HG02973 (cell line): ENCODE data around the gene BLVRA.
"Not testable (repeated sequence)": the region's sequence is repeated elsewhere in the genome, so short reads cannot be mapped to it uniquely, and the experiment has no call there.

Experiments used
- ATAC-seq: cut with Tn5 transposase; IDR thresholded peaks from one replicate; pipeline ENCODE4 v1.9.1; 2021; ENCODE audit warnings: moderate library complexity; ENCODE audit not compliant: unreplicated experiment

BLVRA gene

GRCh38 chr7:43799605-43800004, 41.1 kb downstream of the BLVRA start:
- no peak for ATAC-seq

- ATAC-seq, result no peak
These were observed 45.4 kb downstream of the BLVRA start for GRCh38 chr7:43803865-43804264.

GRCh38 chr7:43808410-43808809, 49.9 kb downstream of the BLVRA start:
- no peak for ATAC-seq

- not testable (repeated sequence) for ATAC-seq
These were observed 51.9 kb downstream of the BLVRA start for GRCh38 chr7:43810195-43810941.

GRCh38 chr7:43815373-43815772, 56.9 kb downstream of the BLVRA start:
- no peak for ATAC-seq

- not testable (repeated sequence) for ATAC-seq
These were observed 57.7 kb downstream of the BLVRA start for GRCh38 chr7:43816046-43816797.

- not testable (repeated sequence) for ATAC-seq
These were observed 64.9 kb downstream of the BLVRA start for GRCh38 chr7:43823425-43823824.

GRCh38 chr7:43823941-43824340, 65.5 kb downstream of the BLVRA start:
- no peak for ATAC-seq

- ATAC-seq, result not testable (repeated sequence)
These were observed 66.0 kb downstream of the BLVRA start for GRCh38 chr7:43824513-43824912.

GRCh38 chr7:43824963-43825362, 66.5 kb downstream of the BLVRA start:
- no peak for ATAC-seq

- ATAC-seq, result no peak
These were observed 66.9 kb downstream of the BLVRA start for GRCh38 chr7:43825391-43825808.

GRCh38 chr7:43830917-43831316, 72.4 kb downstream of the BLVRA start:
- not testable (repeated sequence) for ATAC-seq

GRCh38 chr7:43834463-43835251, 76.2 kb downstream of the BLVRA start:
- peak; percentile 48 for ATAC-seq

GRCh38 chr7:43838201-43838658, 79.8 kb downstream of the BLVRA start:
- ATAC-seq, result no peak

- no peak for ATAC-seq
These were observed 84.8 kb downstream of the BLVRA start for GRCh38 chr7:43843296-43843695.

GRCh38 chr7:43844257-43844656, 85.8 kb downstream of the BLVRA start:
- ATAC-seq, result no peak

- ATAC-seq, result no peak
These were observed 86.2 kb downstream of the BLVRA start for GRCh38 chr7:43844662-43845061.

- ATAC-seq, result no peak
These were observed 89.0 kb downstream of the BLVRA start for GRCh38 chr7:43847496-43847895.

GRCh38 chr7:43849047-43849446, 90.6 kb downstream of the BLVRA start:
- ATAC-seq, result no peak

GRCh38 chr7:43850348-43851116, 92.1 kb downstream of the BLVRA start:
- ATAC-seq, result no peak

GRCh38 chr7:43851805-43852204, 93.3 kb downstream of the BLVRA start:
- no peak for ATAC-seq
